ENCODE results near the gene AP4S1. TPM values are rescaled to one million over a fixed set of nuclear protein-coding genes. Genes with fewer than 3 reads are reported as not detected.

The AP4S1 gene
- total and polyA plus RNA-seq, 12 donors: 4.4 to 20.6 (median 7.3) TPM

GRCh38 chr14:31027847-31028246 is 2.4 kb downstream of the AP4S1 start:
- no peaks in the 10 kb centered on the region for H3K9me3 ChIP-seq (replicated peaks in 1 of 3)
- peak overlapping the region in 1 of 4 donors; percentile 98 for H3K4me3 ChIP-seq
- no peak for TF ChIP-seq POLR2A (IDR thresholded peaks at IDR 0.05)
- TF ChIP-seq CTCF (IDR thresholded peaks at IDR 0.05): no peak
- intact Hi-C loops (cut with DNase I): loop anchor here (10.0 kb wide), 1 partner anchor 57 kb away; no protein-coding TSS in a partner anchor
- peaks cover 0 to 32% of the 10 kb centered on the region in 2 donors for H3K4me1 ChIP-seq (replicated peaks in 1 of 2)
- DNase-seq: no peak
- H3K27me3 ChIP-seq: no peaks in the 10 kb centered on the region
- peak overlapping the region in 2 of 5 donors; percentile 99 for H3K27ac ChIP-seq
- 93 to 97% (median 95%) methylated on average over 1 of the region's 1 CpG for WGBS, 4 donors
- H3K36me3 ChIP-seq (replicated peaks in 1 of 2): no peaks in the 10 kb centered on the region

- Histone ChIP-seq H3K27ac (no peak overlapping the region), H3K27me3 (no peaks in the 10 kb centered on the region), H3K36me3 (replicated peaks in 1 of 2) (no peaks in the 10 kb centered on the region), H3K4me3 (no peak overlapping the region), H3K9me3 (replicated peaks in 1 of 3) (no peaks in the 10 kb centered on the region), H3K4me1 (replicated peaks in 1 of 2) (peaks cover 7 to 30% of the 10 kb centered on the region in 2 donors)
- TF ChIP-seq POLR2A (IDR thresholded peaks at IDR 0.05): no peak
- WGBS, 4 donors: 94 to 96% (median 95%) methylated on average over 3 of the region's 3 CpGs
- no peak for DNase-seq
- intact Hi-C loops (cut with DNase I): loop anchor here (10.0 kb wide), 1 partner anchor 56 kb away; no protein-coding TSS in a partner anchor
Observed at GRCh38 chr14:31029016-31029970, 3.8 kb downstream of the AP4S1 start.

- intact Hi-C loops (cut with DNase I): no loop called here
- TF ChIP-seq CTCF (IDR thresholded peaks at IDR 0.05) (no peak), POLR2A (IDR thresholded peaks at IDR 0.05) (no peak)
- 88 to 95% (median 90%) methylated on average over 5 of the region's 5 CpGs for WGBS, 4 donors
Observed at GRCh38 chr14:31030469-31030868, 5.0 kb downstream of the AP4S1 start.

GRCh38 chr14:31036552-31036951 is 11.1 kb downstream of the AP4S1 start:
- Histone ChIP-seq H3K4me3 (no peak overlapping the region), H3K4me1 (replicated peaks in 1 of 2) (peaks cover 7 to 22% of the 10 kb centered on the region in 2 donors), H3K27ac (no peak overlapping the region), H3K9me3 (replicated peaks in 1 of 3) (no peaks in the 10 kb centered on the region), H3K36me3 (replicated peaks in 1 of 2) (no peaks in the 10 kb centered on the region), H3K27me3 (no peaks in the 10 kb centered on the region)
- WGBS, 4 donors: 91 to 99% (median 96%) methylated on average over 4 of the region's 4 CpGs
- intact Hi-C loops (cut with DNase I): no loop called here
- DNase-seq: no peak
- no peak for TF ChIP-seq POLR2A (IDR thresholded peaks at IDR 0.05)
- no peak for TF ChIP-seq CTCF (IDR thresholded peaks at IDR 0.05)

More at GRCh38 chr14:31030469-31030868, 5.0 kb downstream of the AP4S1 start:
- H3K27me3 ChIP-seq: no peaks in the 10 kb centered on the region
- peaks cover 7 to 23% of the 10 kb centered on the region in 2 donors for H3K4me1 ChIP-seq (replicated peaks in 1 of 2)
- DNase-seq: no peak
- no peaks in the 10 kb centered on the region for H3K9me3 ChIP-seq (replicated peaks in 1 of 3)
- H3K36me3 ChIP-seq (replicated peaks in 1 of 2): no peaks in the 10 kb centered on the region
- H3K27ac ChIP-seq: no peak overlapping the region
- H3K4me3 ChIP-seq: no peak overlapping the region
